Middle frontal gyrus (tissue), 1 donor: Measurements from ENCODE around the gene TIGAR.

Experiments
- DNase-seq: peaks from one replicate; pipeline ENCODE4 v3.0.0-alpha.2; 2015; ENCODE audit warnings: low spot score; ENCODE audit errors: extremely low spot score

Gene TIGAR

GRCh38 chr12:4320853-4321701 is at the start of gene TIGAR:
Gene TIGAR, plus strand, starts transcription at chr12:4321213. Its CDS starts 59 bp downstream, at chr12:4321272.
- DNase-seq, result peak; percentile 97

- DNase-seq, result no peak
Measured at GRCh38 chr12:4271717-4272423, 49.1 kb upstream of the TIGAR start.

- no peak for DNase-seq
Measured at GRCh38 chr12:4272424-4273272, 48.4 kb upstream of the TIGAR start.

- no peak for DNase-seq
Measured at GRCh38 chr12:4273273-4273651, 47.8 kb upstream of the TIGAR start.

GRCh38 chr12:4273652-4274395 is 47.2 kb upstream of the TIGAR start, which contains the start of gene CCND2:
Gene CCND2, plus strand, starts transcription at chr12:4273762. Its CDS starts 279 bp downstream, at chr12:4274041.
- no peak for DNase-seq

- DNase-seq, result no peak
Measured at GRCh38 chr12:4274396-4275015, 46.5 kb upstream of the TIGAR start.

GRCh38 chr12:4275016-4275869 is 45.8 kb upstream of the TIGAR start:
- DNase-seq, result no peak

GRCh38 chr12:4275870-4276301 is 45.1 kb upstream of the TIGAR start:
- DNase-seq, result no peak

GRCh38 chr12:4276524-4277204 is 44.3 kb upstream of the TIGAR start:
- no peak for DNase-seq

GRCh38 chr12:4277205-4277543 is 43.8 kb upstream of the TIGAR start:
- DNase-seq, result no peak

- no peak for DNase-seq
Measured at GRCh38 chr12:4277857-4278256, 43.2 kb upstream of the TIGAR start.

- DNase-seq, result no peak
Measured at GRCh38 chr12:4278329-4279197, 42.5 kb upstream of the TIGAR start.

GRCh38 chr12:4279198-4279690 is 41.8 kb upstream of the TIGAR start:
- DNase-seq, result no peak

GRCh38 chr12:4280351-4281163 is 40.5 kb upstream of the TIGAR start:
- no peak for DNase-seq

GRCh38 chr12:4281173-4281654 is 39.8 kb upstream of the TIGAR start:
- DNase-seq, result no peak

GRCh38 chr12:4282103-4282891 is 38.7 kb upstream of the TIGAR start:
- DNase-seq, result no peak
